HL-60/S4 treated with phorbol 12-myristate 13-acetate at 8.2 ng/mL for 4 days and 3 days (cell line): ENCODE results near the gene GRAMD2B.
"Not testable (repeated sequence)": the region's sequence is repeated elsewhere in the genome, so short reads cannot be mapped to it uniquely, and the experiment has no call there.

ENCODE experiments used
- in situ Hi-C: fragments of 300-500 bp; cut with MboI; formaldehyde crosslinking; loops from 2 replicates; pipeline ENCODE4 v1.15.0; 2022; ENCODE audit warnings: low sequenced_read_pairs

GRAMD2B gene

DNA sequence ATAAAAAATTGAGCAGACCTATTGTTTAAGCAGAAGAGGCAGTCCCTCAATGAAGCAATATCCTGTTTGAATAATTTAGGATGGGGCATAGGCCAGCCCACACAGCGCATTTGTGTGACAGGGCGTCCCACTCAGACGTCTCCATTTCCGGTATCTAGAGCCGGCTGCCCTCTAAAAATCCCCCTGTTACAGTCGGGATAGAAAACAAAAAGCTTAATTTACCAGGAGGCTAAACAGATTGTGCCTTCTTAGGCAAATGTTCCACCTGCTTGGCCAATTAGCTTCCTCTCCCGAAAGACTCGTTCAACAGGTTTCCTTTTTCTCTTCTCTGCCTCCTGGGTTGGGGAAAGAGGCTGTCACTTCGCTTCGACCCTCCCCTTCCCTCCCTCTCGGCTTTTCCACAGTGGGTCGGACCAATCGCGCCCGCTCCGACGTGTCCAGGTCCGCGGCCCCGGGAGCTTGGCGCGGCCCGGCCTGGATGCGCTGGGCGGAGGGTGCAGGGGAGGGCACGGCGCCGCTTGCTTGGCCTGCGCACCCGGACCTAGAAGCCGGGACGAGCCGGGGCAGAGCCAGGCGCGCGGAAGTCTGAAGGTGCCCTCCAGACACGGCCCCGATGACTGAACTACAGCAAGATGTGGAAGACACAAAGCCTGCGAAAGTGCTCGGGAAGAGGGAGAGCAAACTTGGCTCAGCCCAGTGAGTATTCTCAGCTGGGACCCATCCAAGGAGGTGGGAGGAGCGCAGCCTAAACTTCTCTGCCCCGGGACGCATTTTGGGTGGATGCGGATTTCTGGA, at the start of gene GRAMD2B:
TSS of gene GRAMD2B (plus strand) at position 416 of the 795 bp plus-strand sequence. CDS start at position 614, 198 bp downstream.
- in situ Hi-C loops = no loop called here

GRCh38 chr5:126374109-126374416, 49.1 kb upstream of the GRAMD2B start:
- in situ Hi-C loops = no loop called here

- in situ Hi-C loops = no loop called here
Observed at GRCh38 chr5:126376443-126376842, 46.8 kb upstream of the GRAMD2B start.

DNA sequence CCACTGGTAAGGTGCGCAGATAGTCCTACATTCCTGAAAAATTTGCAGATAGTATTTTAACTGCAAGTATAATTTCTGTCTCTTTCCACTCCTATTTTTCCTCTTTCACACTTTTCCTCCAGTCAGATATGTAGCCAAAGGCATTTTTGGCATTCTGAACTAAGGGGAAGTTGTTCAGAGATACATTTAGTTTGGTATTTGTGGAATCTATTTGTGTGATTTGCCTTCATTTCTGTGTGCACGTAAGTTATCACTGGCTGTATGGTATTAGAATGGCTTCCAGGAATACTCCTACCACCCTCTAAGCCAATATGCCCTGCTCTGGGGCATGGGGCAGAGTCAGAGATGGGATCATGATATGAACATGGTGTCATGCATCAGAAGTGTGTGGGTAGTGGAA, 45.8 kb upstream of the GRAMD2B start:
- in situ Hi-C loops = no loop called here

- in situ Hi-C loops = not testable (repeated sequence)
Observed at GRCh38 chr5:126380316-126380715, 42.9 kb upstream of the GRAMD2B start.

- in situ Hi-C loops = no loop called here
Observed at GRCh38 chr5:126383246-126383645, 40.0 kb upstream of the GRAMD2B start.

GRCh38 chr5:126383776-126384175, 39.4 kb upstream of the GRAMD2B start:
- in situ Hi-C loops = no loop called here

DNA sequence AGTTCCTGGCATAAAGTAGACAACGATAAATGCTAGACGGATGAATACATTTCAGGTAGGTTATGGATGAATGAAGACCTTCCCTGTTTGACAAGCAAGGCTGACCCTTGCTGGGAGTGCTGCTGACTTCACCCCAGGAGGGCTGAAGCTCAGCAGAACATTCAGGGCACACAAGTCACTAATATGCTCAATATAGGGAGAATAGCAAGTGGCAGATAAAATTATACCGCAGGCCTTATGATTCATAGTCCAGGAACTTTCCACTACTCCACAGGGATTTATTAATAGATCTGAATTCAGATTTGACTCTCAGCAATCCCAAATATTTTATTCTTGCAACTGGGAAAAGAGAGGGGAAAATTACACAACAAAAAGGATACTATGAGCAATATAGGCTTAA, 38.2 kb upstream of the GRAMD2B start:
- in situ Hi-C loops = no loop called here

DNA sequence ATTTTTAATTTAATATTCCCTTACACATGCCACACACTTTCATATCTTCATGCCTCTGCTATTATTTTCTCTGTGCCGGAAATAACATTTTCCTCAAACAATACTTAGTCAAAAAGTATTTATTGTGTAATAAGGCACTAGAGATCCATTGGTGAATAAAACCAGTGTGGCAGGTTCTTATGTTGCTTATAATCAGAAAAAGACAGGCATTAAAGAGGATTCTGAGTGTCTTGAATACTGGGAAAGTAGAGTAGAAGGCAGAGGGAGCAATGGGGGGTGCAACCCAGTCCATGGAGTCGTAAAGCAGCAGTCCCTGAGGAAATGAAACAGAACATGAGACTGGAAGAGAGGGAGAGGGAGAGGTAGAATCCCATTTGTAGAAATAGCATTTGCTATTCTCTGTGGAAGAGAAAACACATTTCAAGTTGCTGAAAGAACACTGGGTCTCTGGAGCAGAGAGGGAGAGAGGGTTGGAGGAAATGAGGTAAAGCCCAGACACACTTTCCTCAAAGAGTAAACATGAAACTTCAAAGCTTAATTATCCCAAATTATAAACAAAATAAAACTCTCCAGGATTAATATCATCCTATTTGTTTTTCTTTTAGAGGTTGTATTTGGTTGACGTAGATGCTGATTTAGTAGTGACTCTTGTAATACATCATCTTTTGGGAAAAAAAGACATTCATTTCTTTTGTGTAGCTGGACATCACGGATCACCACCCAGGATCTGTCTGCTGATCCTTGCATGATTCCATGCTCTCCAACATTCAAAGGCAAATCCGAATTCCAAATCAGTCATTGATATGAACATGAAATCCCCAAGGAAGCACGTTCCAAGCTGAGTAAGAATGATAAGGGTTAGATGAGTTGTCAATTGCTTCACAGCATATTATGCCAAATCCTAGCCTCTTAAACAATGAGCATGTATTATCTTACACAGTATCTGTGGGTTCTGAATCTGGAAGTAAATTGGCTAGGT, 37.4 kb upstream of the GRAMD2B start:
- in situ Hi-C loops = no loop called here

- in situ Hi-C loops = no loop called here
Observed at GRCh38 chr5:126389179-126389578, 34.0 kb upstream of the GRAMD2B start.

DNA sequence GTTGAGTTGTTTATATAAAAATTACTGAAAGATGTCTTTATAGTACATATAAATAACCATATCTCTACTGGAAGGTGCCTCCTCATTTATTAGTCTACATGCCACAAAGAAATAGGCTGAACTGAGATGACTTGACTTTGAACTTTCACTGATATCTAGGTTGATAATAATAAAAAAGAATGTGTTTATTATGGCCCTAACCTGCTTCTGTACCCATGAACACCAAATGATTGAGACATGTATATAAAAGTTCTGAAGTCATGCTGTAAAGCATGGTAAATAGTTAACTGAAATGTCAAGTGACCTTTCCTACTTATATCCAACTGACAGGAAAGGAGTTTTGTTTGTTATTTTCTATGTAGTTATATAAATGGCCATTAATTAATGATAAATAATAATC, 33.2 kb upstream of the GRAMD2B start:
- in situ Hi-C loops = no loop called here

DNA sequence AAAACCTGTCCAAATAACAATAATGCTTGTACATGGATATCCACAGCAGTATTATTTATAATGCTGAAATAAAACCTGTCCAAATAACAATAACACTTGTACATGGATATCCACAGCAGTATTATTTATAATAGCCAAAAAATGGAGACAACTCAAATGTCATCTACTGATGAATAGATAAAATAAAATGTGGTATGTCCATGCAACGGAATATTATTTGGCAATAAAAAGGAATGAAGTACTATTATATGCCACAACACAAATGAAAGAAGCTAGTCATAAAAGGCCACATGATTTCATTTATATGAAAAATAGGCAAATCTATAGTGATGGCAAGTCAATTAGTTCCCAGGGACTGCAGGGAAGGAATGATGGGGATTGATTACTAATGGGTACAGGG, 31.8 kb upstream of the GRAMD2B start:
- in situ Hi-C loops = no loop called here

- in situ Hi-C loops = no loop called here
Observed at GRCh38 chr5:126394211-126394788, 28.9 kb upstream of the GRAMD2B start.

GRCh38 chr5:126395198-126395597, 28.0 kb upstream of the GRAMD2B start:
- in situ Hi-C loops = no loop called here

DNA sequence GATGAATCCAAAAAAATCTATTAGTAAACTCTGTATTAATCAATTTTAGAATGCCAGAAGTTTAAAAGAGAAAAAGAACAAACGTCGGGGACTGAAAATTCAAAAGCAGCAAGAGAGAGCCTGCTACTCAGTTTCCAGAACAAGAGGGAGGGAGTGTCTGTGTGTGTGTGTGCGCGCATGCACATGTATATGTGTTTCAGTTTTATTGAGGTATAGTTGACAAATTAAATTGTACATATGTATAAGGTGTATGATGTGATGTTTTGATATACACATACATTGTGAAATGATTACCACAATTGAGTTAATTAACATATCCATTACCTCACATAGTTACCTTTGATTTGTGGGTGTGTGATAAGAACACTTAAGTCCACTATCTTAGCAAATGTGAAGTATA, 27.6 kb upstream of the GRAMD2B start:
- in situ Hi-C loops = no loop called here

GRCh38 chr5:126396721-126397120, 26.5 kb upstream of the GRAMD2B start:
- in situ Hi-C loops = not testable (repeated sequence)

DNA sequence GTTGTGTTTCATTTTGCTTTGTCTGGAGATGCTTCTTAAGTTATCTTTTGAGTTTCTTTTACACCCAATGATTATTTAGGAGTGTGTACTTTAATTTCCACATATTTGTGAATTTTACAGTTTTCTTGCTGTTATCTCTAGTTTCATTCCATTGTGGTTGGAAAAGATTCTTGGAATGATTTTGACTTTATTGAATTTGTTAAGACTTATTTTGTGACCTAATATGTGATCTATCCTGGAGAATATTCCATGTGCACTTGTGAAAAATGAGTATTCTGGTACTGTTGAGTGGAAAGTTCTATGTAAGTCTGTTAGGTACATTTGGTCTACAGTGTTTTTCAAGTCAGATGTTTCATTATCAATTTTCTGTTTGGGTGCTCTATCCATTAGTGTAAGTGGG, 24.4 kb upstream of the GRAMD2B start:
- in situ Hi-C loops = no loop called here

- in situ Hi-C loops = no loop called here
Observed at GRCh38 chr5:126400621-126401251, 22.5 kb upstream of the GRAMD2B start.

DNA sequence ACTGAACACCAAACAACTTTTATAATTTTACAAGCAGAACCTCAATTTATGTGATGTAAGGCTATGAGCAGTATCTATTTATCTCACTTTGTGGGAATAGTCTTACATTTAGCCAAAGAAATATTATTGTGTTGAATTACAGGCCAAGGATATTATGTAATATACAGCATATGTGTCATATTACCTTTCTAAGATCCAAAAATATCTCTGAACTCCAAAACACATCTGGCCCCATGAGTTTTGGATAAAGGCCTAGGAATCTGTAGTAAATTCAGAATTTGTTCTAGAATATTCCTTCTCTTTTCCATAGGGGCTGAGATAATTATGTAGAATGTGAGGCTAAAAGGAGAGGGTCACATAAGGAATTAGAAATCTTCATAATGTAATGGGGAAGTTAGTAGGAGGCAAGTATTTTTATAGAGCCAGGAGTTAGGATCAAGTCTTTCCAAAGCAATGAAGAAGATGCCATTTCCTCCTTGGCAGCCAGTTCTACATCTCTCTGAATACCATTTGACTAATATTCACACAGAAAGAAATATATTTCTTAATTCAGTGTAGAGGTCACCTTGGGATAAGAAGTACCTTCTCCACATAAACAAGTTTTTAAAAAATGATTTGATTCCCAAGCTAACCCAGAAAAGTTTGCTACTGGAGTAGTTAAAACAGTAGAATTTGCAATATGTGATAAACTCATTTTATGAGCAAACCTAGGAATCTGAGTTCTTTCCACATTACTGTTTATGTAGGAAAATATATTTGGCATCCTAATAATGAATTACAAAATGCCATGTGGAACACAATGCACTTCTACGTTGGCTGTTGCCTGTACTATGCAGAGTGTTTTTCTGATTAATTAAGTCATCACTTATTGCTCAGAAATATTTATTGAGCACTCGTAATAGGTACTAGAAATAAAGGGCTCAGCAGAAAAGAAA, 20.3 kb upstream of the GRAMD2B start:
- in situ Hi-C loops = no loop called here

DNA sequence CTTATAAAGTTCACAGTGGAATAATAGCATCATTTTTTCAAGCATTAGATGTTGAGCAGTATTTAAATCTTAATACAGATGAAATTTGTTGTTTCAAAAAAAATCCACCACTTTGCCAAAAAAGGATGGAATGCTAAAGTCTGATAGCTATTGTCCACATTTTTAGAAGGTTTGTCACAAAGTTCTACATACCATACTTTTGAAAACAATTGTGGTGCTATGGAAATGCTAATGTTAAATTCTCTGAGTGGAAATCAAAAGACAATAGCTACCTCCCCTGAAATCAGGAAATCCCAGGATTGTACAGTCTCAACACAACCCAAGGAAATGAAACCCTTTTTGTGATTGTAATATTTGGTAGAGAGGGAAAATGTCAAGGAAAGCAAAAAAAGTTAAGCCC, 19.3 kb upstream of the GRAMD2B start:
- in situ Hi-C loops = no loop called here
